Measurements from ENCODE around the gene PPARA. TPM values are rescaled to one million over a fixed set of nuclear protein-coding genes. Genes with fewer than 3 reads are reported as not detected.

Gene PPARA
- total RNA-seq, 1 experiment from 2014 or later, result 14.5 TPM

- Histone ChIP-seq H3K9me3 (ENCODE audit: control insufficient read depth in 1 of 2, insufficient read depth in 1 of 2, low read depth in 1 of 2, low read length in 2 of 2) (no peaks in the 10 kb centered on the region), H3K9ac (ENCODE audit: low read length) (no peak overlapping the region), H4K20me1 (ENCODE audit: insufficient read depth) (no peaks in the 10 kb centered on the region), H3K4me1 (ENCODE audit: control insufficient read depth in 1 of 2, insufficient read depth in 2 of 2, low read length in 2 of 2) (peaks cover 0 to 21% of the 10 kb centered on the region in 2 experiments; a peak in 1 of 4 replicates), H3K27me3 (ENCODE audit: insufficient read depth, low read length) (no peaks in the 10 kb centered on the region), H2AFZ (ENCODE audit: low read depth, low read length, poor library complexity, severe bottlenecking) (no peak overlapping the region), H3K4me3 (replicated peaks in 1 of 2; ENCODE audit: low read depth in 1 of 2, low read length in 2 of 2) (no peak overlapping the region), H3K4me2 (ENCODE audit: low read length) (no peak overlapping the region), H3K36me3 (ENCODE audit: control insufficient read depth in 1 of 2, insufficient read depth in 2 of 2, low read length in 2 of 2) (no peaks in the 10 kb centered on the region), H3K79me2 (ENCODE audit: insufficient read depth, low read length) (no peaks in the 10 kb centered on the region), H3K9me2 (ENCODE audit: insufficient read depth) (no peaks in the 10 kb centered on the region), H3K27ac (ENCODE audit: low read depth, low read length) (no peak overlapping the region)
- intact Hi-C loops (cut with micrococcal nuclease), result no loop called here
- DNase-seq (ENCODE audit: low read depth, low spot score) (no peak), ATAC-seq (no peak)
- RAD21 ChIA-PET (ENCODE audit: low non-redundant PET in 1 of 2, low total read pairs in 2 of 2, uncharacterized antibody in 2 of 2, unreplicated experiment in 2 of 2), result no interaction called here
- POLR2A ChIA-PET, result no interaction called here
- no TSS peak for BruUV-seq (replicated peaks)
- TF ChIP-seq SP1 (IDR thresholded peaks at IDR 0.05; ENCODE audit: low read depth) (no peak), SRF (IDR thresholded peaks at IDR 0.05; ENCODE audit: low read depth) (no peak), ZBTB33 (IDR thresholded peaks at IDR 0.05; ENCODE audit: extremely low read depth, insufficient replicate concordance, low read length) (no peak), JUND (IDR thresholded peaks at IDR 0.05) (no peak), POLR2AphosphoS5 (IDR thresholded peaks at IDR 0.05; ENCODE audit: low read depth, low read length) (no peak), CTCF (IDR thresholded peaks at IDR 0.05 in 2 of 3, conservative IDR thresholded peaks at IDR 0.05 in 1 of 3; ENCODE audit: borderline replicate concordance in 1 of 3, insufficient read depth in 1 of 3, low read depth in 2 of 3, low read length in 2 of 3) (no peak), YY1 (IDR thresholded peaks at IDR 0.05; ENCODE audit: extremely low read depth, insufficient replicate concordance, low read depth, low read length) (no peak), REST (IDR thresholded peaks at IDR 0.05; ENCODE audit: low read depth) (no peak), SIN3A (IDR thresholded peaks at IDR 0.05; ENCODE audit: low read depth) (no peak), MAX (IDR thresholded peaks at IDR 0.05) (no peak), POLR2A (IDR thresholded peaks at IDR 0.05; ENCODE audit: borderline replicate concordance, extremely low read depth, insufficient read depth, insufficient read length) (no peak), RAD21 (IDR thresholded peaks at IDR 0.05; ENCODE audit: low read depth) (no peak), ZFX (IDR thresholded peaks at IDR 0.05) (no peak), CBX3 (IDR thresholded peaks at IDR 0.05; ENCODE audit: low read depth) (no peak), EGR1 (IDR thresholded peaks at IDR 0.05; ENCODE audit: low read depth) (no peak), ATF3 (IDR thresholded peaks at IDR 0.05) (no peak)
- CTCF ChIA-PET, result no interaction called here
These were observed 24.2 kb upstream of the PPARA start for GRCh38 chr22:46125816-46126765.
